ENCODE data around the gene GRID1.

DNA sequence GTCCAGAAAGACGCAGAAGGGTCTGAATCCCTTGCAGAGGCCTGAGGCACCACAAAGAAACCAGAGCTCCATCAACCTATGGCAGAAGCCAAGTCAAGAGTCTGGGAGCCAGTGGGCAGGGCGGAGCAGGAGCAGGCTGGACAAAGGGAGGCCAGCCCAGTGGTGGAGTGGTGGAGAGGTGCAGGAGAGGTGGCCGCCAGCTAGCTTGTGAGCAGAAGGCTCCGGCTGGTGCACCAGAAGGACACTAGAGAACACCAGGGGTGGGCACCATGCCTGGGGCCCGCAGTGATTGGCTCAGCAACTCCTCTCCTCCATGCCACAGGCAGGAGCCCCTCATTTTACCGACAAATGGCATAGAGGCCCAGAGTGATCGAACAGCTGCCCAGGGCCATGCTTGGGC lies 186.6 kb downstream of the GRID1 start:
- TF ChIP-seq EGR1 (conservative IDR thresholded peaks at IDR 0.05) (no peak), NCOA2 (IDR thresholded peaks at IDR 0.05; ENCODE audit: partially characterized antibody in 2 of 2) (no peak)
